HUES48 (cell line): ENCODE data around the gene JPT2.

ENCODE experiments used
- H3K27ac ChIP-seq: one replicate; pipeline ENCODE4 v1.7.0; 2013; ENCODE audit warnings: low read depth, low read length, inconsistent platforms
- H3K27me3 ChIP-seq: 2 replicates; pipeline ENCODE4 v1.6.1; 2013; ENCODE audit warnings: mild to moderate bottlenecking, low read length; ENCODE audit not compliant: control insufficient read depth, insufficient read depth
- H3K36me3 ChIP-seq: 2 replicates; pipeline ENCODE4 v1.6.1; 2013; ENCODE audit warnings: low read length; ENCODE audit not compliant: control insufficient read depth, insufficient read depth
- H3K4me1 ChIP-seq: 2 replicates; pipeline ENCODE4 v1.6.1; 2013; ENCODE audit warnings: mild to moderate bottlenecking, low read length; ENCODE audit not compliant: control insufficient read depth, insufficient read depth
- H3K4me3 ChIP-seq: 2 replicates; pipeline ENCODE4 v1.5.1; 2013; ENCODE audit warnings: mild to moderate bottlenecking, low read depth, low read length
- H3K9ac ChIP-seq: 2 replicates; pipeline ENCODE4 v1.6.1; 2013; ENCODE audit warnings: mild to moderate bottlenecking, low read depth, low read length, moderate library complexity
- H3K9me3 ChIP-seq: 2 replicates; pipeline ENCODE4 v1.6.1; 2013; ENCODE audit warnings: low read length; ENCODE audit not compliant: control insufficient read depth, insufficient read depth

The JPT2 gene, protein sequence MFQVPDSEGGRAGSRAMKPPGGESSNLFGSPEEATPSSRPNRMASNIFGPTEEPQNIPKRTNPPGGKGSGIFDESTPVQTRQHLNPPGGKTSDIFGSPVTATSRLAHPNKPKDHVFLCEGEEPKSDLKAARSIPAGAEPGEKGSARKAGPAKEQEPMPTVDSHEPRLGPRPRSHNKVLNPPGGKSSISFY

DNA sequence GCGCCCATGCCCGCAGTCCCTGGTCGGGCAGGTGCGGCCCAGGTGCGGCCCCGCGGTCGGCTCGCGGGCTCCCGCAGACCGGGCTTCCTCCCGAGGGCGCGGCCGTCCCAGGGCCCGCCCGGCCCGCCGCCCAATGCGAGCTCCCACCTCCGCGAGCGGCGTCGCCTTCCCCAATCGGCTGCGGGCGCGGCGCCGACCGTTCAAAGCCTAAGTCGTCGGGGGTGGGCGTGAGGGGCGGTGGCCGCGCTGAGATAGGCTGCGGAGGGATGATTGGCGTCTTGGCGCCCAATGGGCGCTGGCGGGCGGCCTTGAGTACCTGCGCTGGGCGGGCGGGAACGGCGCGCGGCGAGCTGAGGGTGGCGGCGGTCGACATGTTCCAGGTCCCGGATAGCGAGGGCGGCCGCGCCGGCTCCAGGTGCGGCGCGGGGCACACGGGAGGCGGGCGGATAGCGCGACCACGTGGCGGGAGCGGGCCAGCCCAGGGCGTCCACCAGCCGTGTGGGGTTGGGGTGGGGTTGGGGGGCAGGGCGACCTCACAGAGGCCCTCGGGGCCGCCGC lies at the start of gene JPT2:
Gene JPT2 (plus strand): TSS at position 338 of the 558 bp plus-strand sequence. CDS start 34 bp downstream, at position 372.
- peaks cover 45% of the 10 kb centered on the region for H3K36me3 ChIP-seq

DNA sequence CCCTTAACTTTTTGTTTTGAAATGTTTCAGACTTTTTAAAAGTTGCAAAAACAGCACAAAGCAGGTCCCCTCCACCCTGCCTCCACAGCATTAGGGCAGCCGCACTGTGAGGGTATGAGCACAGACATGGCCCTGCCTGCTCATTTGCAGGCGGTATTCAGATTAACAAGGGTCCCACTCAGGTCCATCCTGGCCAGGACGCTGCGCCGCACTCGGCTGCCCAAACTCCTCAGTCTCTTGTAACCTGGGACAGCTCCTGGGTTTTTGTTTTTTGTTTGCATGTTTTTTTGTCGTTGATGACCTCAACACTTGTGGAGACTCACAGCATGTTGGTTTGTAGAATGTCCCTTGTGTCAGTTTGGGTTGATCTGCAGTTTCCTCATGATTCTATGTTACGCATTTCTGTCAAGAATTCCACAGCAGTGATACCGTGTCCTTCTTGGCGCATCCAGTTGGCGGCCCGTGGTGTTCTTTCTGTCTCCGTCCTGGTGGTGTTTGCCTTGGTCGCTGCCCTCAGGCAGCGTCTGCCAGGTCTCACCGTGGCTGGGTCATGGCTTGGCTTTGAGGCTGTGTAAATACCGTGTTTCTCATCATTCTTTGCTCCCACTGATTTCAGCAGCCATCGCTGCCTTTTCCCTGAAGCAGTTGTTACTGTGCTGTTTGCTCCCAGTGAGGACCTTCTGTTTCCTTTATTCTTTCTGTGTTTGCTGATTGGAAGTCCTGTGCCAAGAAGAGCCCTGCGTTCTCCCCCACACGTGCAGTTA lies 47.4 kb upstream of the JPT2 start:
- no peak overlapping the region for H3K4me3 ChIP-seq
- H3K9me3 ChIP-seq = no peaks in the 10 kb centered on the region
- H3K4me1 ChIP-seq = no peaks in the 10 kb centered on the region
- H3K9ac ChIP-seq = no peak overlapping the region
- H3K36me3 ChIP-seq = peaks cover 77% of the 10 kb centered on the region
- H3K27me3 ChIP-seq = no peaks in the 10 kb centered on the region
- H3K27ac ChIP-seq = no peak overlapping the region

More for the DNA sequence above, at the start of gene JPT2:
- no peaks in the 10 kb centered on the region for H3K9me3 ChIP-seq
- peak within 1 kb of the TSS; percentile 72 for H3K27ac ChIP-seq
- H3K4me1 ChIP-seq = 0 out of 2 replicates have a peak, but pooled peaks cover 6% of the 10 kb centered on the region
- no peaks in the 10 kb centered on the region for H3K27me3 ChIP-seq
- H3K9ac ChIP-seq = peak within 1 kb of the TSS; percentile 82
- peak within 1 kb of the TSS; percentile 88 for H3K4me3 ChIP-seq

- no peaks in the 10 kb centered on the region for H3K4me1 ChIP-seq
- no peak overlapping the region for H3K4me3 ChIP-seq
- no peak overlapping the region for H3K9ac ChIP-seq
- peaks cover 71% of the 10 kb centered on the region for H3K36me3 ChIP-seq
- H3K9me3 ChIP-seq = no peaks in the 10 kb centered on the region
- no peaks in the 10 kb centered on the region for H3K27me3 ChIP-seq
- no peak overlapping the region for H3K27ac ChIP-seq
Observed at GRCh38 chr16:1631230-1631629, 46.8 kb upstream of the JPT2 start.

GRCh38 chr16:1631931-1632637 lies 46.0 kb upstream of the JPT2 start:
- no peak overlapping the region for H3K9ac ChIP-seq
- H3K4me3 ChIP-seq = no peak overlapping the region
- H3K9me3 ChIP-seq = no peaks in the 10 kb centered on the region
- H3K36me3 ChIP-seq = peaks cover 65% of the 10 kb centered on the region
- no peaks in the 10 kb centered on the region for H3K4me1 ChIP-seq
- H3K27ac ChIP-seq = no peak overlapping the region
- no peaks in the 10 kb centered on the region for H3K27me3 ChIP-seq

DNA sequence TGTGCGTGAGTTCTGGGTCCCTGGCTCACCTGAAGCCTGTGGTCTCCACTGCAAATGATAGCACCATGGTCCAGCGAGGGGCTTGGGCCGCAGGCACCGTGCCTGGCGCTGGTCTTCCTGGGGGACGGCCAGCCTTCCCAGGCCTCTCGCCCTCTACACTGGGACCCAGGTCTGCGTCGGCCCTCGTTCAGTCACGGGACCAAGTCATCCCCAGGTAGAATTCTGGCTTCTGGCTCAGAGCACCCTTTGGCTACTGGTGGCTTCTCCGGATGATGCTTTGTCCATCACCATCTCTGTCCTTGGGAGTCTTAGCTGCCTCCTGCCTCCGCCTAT lies 45.5 kb upstream of the JPT2 start:
- no peaks in the 10 kb centered on the region for H3K27me3 ChIP-seq
- H3K4me3 ChIP-seq = no peak overlapping the region
- H3K9ac ChIP-seq = no peak overlapping the region
- peaks cover 63% of the 10 kb centered on the region for H3K36me3 ChIP-seq
- H3K4me1 ChIP-seq = no peaks in the 10 kb centered on the region
- H3K9me3 ChIP-seq = no peaks in the 10 kb centered on the region
- no peak overlapping the region for H3K27ac ChIP-seq

- no peak overlapping the region for H3K27ac ChIP-seq
- H3K4me3 ChIP-seq = no peak overlapping the region
- no peaks in the 10 kb centered on the region for H3K9me3 ChIP-seq
- peaks cover 66% of the 10 kb centered on the region for H3K36me3 ChIP-seq
- H3K4me1 ChIP-seq = no peaks in the 10 kb centered on the region
- H3K9ac ChIP-seq = no peak overlapping the region
- H3K27me3 ChIP-seq = no peaks in the 10 kb centered on the region
Observed at GRCh38 chr16:1633310-1633709, 44.8 kb upstream of the JPT2 start.

- no peaks in the 10 kb centered on the region for H3K9me3 ChIP-seq
- no peak overlapping the region for H3K9ac ChIP-seq
- H3K27ac ChIP-seq = no peak overlapping the region
- no peak overlapping the region for H3K4me3 ChIP-seq
- H3K4me1 ChIP-seq = no peaks in the 10 kb centered on the region
- H3K36me3 ChIP-seq = peaks cover 71% of the 10 kb centered on the region
- no peaks in the 10 kb centered on the region for H3K27me3 ChIP-seq
Observed at GRCh38 chr16:1634541-1634940, 43.5 kb upstream of the JPT2 start.

GRCh38 chr16:1635070-1635469 lies 43.0 kb upstream of the JPT2 start:
- no peak overlapping the region for H3K9ac ChIP-seq
- H3K4me1 ChIP-seq = no peaks in the 10 kb centered on the region
- no peaks in the 10 kb centered on the region for H3K27me3 ChIP-seq
- H3K36me3 ChIP-seq = peaks cover 74% of the 10 kb centered on the region
- H3K4me3 ChIP-seq = no peak overlapping the region
- H3K9me3 ChIP-seq = no peaks in the 10 kb centered on the region
- no peak overlapping the region for H3K27ac ChIP-seq

DNA sequence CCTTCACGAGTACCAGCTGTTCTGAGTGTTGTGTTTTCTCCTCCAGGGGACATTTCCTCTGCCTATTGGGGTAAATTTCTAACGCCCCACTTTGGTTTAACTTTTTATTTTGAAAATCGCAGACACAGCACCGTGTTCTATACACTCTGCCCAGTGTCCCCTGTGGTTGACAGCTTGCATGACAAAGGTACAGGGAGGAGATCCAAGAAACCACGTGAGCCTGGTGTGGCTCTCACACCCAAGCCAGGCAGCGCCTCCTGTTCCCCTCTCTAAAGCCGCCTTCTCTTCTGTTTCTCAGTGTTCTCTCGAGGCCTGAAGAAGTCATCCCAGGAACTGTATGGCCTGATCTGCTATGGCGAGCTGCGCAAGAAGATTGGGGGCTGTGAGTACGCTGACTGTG lies 40.6 kb upstream of the JPT2 start:
- no peaks in the 10 kb centered on the region for H3K27me3 ChIP-seq

DNA sequence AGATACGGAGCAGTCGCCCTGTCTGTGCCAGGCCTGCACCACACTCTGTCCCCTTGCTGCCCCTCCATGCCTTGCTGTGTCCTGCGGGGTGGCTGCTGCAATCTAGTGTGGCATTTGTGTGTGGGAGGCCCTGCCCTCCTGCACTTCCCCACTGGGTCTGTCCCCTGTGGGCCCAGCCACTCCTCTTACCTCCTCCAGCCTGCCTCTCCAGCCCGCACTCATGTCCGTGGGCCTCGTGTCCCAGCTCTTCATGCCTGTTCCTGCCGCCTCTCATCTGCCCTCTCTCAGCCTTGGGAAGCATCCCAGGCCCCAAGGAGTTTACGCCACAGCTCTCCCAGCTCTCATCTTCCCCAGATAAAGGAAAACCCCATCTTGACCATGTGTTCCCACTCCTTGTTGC lies 39.3 kb upstream of the JPT2 start:
- Histone ChIP-seq H3K27me3 (no peaks in the 10 kb centered on the region), H3K4me3 (no peak overlapping the region), H3K9me3 (no peaks in the 10 kb centered on the region), H3K27ac (no peak overlapping the region), H3K4me1 (no peaks in the 10 kb centered on the region), H3K9ac (no peak overlapping the region), H3K36me3 (peaks cover 77% of the 10 kb centered on the region)

More for the DNA sequence above, 40.6 kb upstream of the JPT2 start:
- Histone ChIP-seq H3K27ac (no peak overlapping the region), H3K4me3 (no peak overlapping the region), H3K36me3 (peaks cover 78% of the 10 kb centered on the region), H3K9ac (no peak overlapping the region), H3K9me3 (no peaks in the 10 kb centered on the region), H3K4me1 (no peaks in the 10 kb centered on the region)

DNA sequence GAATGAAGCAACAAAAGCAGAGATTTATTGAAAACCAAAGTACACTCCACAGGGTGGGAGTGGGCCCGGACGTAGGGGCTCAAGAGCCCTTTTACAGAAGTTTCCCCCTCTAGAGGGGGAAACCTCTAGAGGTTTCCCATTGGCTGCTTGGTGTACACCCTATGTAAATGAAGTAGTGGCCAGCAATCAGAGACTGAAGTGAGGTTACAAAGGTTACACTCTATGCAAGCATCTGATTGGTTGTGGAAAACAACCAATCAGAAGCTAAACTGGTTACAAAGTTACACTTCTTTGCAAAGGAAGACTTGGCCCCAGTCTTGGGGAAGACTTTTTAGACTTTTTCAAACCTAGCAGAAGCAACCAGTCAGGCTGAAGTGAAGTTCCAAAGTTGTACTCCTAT lies 38.8 kb upstream of the JPT2 start:
- Histone ChIP-seq H3K4me1 (no peaks in the 10 kb centered on the region), H3K36me3 (peaks cover 77% of the 10 kb centered on the region), H3K27ac (no peak overlapping the region), H3K27me3 (no peaks in the 10 kb centered on the region), H3K9ac (no peak overlapping the region), H3K9me3 (no peaks in the 10 kb centered on the region), H3K4me3 (no peak overlapping the region)
